Caco-2 (cell line): ENCODE measurements around the gene CHSY3. TPM values are rescaled to one million over a fixed set of nuclear protein-coding genes. Genes with fewer than 3 reads are reported as not detected.

Source experiments
- Bru-seq: library from RNA; stranded (reverse); fragments of 400-500 nt; gene quantifications from one replicate; lab custom pipeline; 2021; lab: Mats Ljungman, UMichigan
- BruChase-seq, 2 experiments: library from RNA; stranded (reverse); fragments of 400-500 nt; gene quantifications; one replicate each; lab custom pipeline; 2021; lab: Mats Ljungman, UMichigan
- BruUV-seq: library from RNA; stranded (reverse); fragments of 400-500 nt; replicated peaks from 2 replicates; lab custom pipeline; 2021; lab: Mats Ljungman, UMichigan
- CTCF ChIA-PET: fragments of 300-600 bp; sonication (Branson Sonifier 250); formaldehyde crosslinking; loops from one replicate; lab custom pipeline; 2022; ENCODE audit warnings: antibody characterized with exemption; lab: Charles Lee
- POLR2A ChIA-PET: fragments of 300-600 bp; sonication (Branson Sonifier 250); formaldehyde crosslinking; loops from one replicate; lab custom pipeline; 2022; ENCODE audit warnings: antibody characterized with exemption; lab: Charles Lee
- DNase-seq, 2 experiments: peaks; one replicate each; pipeline versions ENCODE4 v3.0.0 to v3.0.0-alpha.2; 2020 to 2022
- H3K27me3 ChIP-seq: replicated peaks from 2 replicates; pipeline ENCODE4 v1.6.0; 2011; ENCODE audit warnings: low read length; ENCODE audit not compliant: control insufficient read depth, insufficient read depth
- H3K36me3 ChIP-seq: 2 replicates; pipeline ENCODE4 v1.5.1; 2011; ENCODE audit warnings: low read length; ENCODE audit not compliant: control insufficient read depth, insufficient read depth
- H3K4me1 ChIP-seq: fragments of 250-450 bp; sonication (Bioruptor Pico); 2 replicates; pipeline ENCODE4 v1.5.1; 2020; ENCODE audit warnings: mild to moderate bottlenecking
- H3K4me3 ChIP-seq: 2 replicates; pipeline ENCODE4 v1.5.1; 2011; ENCODE audit warnings: low read depth, mild to moderate bottlenecking, control low read depth, low read length
- H3K9me3 ChIP-seq: fragments of 250-450 bp; sonication (Bioruptor Pico); 2 replicates; pipeline ENCODE4 v1.5.1; 2020; ENCODE audit warnings: mild to moderate bottlenecking, moderate library complexity
- H3K27ac Mint-ChIP-seq: one replicate; pipeline ENCODE4 v1.8.0; 2022; ENCODE audit warnings: mixed read lengths; ENCODE audit not compliant: unreplicated experiment
- H3K27me3 Mint-ChIP-seq: one replicate; pipeline ENCODE4 v1.8.0; 2022; ENCODE audit warnings: mixed read lengths; ENCODE audit not compliant: insufficient read depth, unreplicated experiment
- H3K36me3 Mint-ChIP-seq: one replicate; pipeline ENCODE4 v1.8.0; 2022; ENCODE audit warnings: mild to moderate bottlenecking, mixed read lengths; ENCODE audit not compliant: insufficient read depth, unreplicated experiment
- H3K4me1 Mint-ChIP-seq: one replicate; pipeline ENCODE4 v1.8.0; 2022; ENCODE audit warnings: low read depth, mixed read lengths; ENCODE audit not compliant: unreplicated experiment
- H3K4me3 Mint-ChIP-seq: one replicate; pipeline ENCODE4 v1.8.0; 2022; ENCODE audit warnings: mild to moderate bottlenecking, moderate library complexity, mixed read lengths; ENCODE audit not compliant: unreplicated experiment
- H3K9me3 Mint-ChIP-seq: one replicate; pipeline ENCODE4 v1.8.0; 2022; ENCODE audit warnings: mixed read lengths; ENCODE audit not compliant: unreplicated experiment
- CTCF ChIP-seq, 2 experiments: fragments of 200-600 bp in 1 of 2; IDR thresholded peaks; 1 replicate in 1 of 2; 2 replicates in 1 of 2; pipeline versions ENCODE4 v1.5.1 to v1.8.0; 2011 to 2022; ENCODE audit warnings: antibody characterized with exemption in 1 of 2, control low read depth in 1 of 2, inconsistent platforms in 1 of 2, low read depth in 1 of 2, low read length in 1 of 2, mild to moderate bottlenecking in 1 of 2, moderate library complexity in 1 of 2; ENCODE audit not compliant: insufficient read depth in 1 of 2, severe bottlenecking in 1 of 2, unreplicated experiment in 1 of 2
- intact Hi-C: fragments of 100-400 bp; cut with micrococcal nuclease; formaldehyde crosslinking; loops from one replicate; pipeline ENCODE4 v1.10.0; 2022; ENCODE audit not compliant: unreplicated experiment
- long read RNA-seq: library from polyadenylated mRNA; stranded (forward); transcript quantifications from one replicate; pipeline ENCODE4 v2.0.0, GENCODE V29; 2022
- total RNA-seq: library from RNA; stranded (reverse); gene quantifications from 2 replicates; pipeline ENCODE4 v1.2.3, GENCODE V29; 2022

Gene CHSY3
- total RNA-seq (0.32 and 0.46 TPM in 2 replicates), Bru-seq, nascent RNA (percentile 21 among the genes with signal in this experiment), BruChase-seq, experiment 1, labeled RNA remaining after a 2-hour chase (percentile 34 among the genes with signal in this experiment), BruChase-seq, experiment 2, labeled RNA remaining after a 6-hour chase (percentile 26 among the genes with signal in this experiment)
- long read RNA-seq = 0 reads

- no peaks in the 10 kb centered on the region for H3K9me3 Mint-ChIP-seq
- H3K27me3 Mint-ChIP-seq = peaks cover 27% of the 10 kb centered on the region
- no peaks in the 10 kb centered on the region for H3K9me3 ChIP-seq
- H3K36me3 Mint-ChIP-seq = peaks cover 5% of the 10 kb centered on the region
- ChIA-PET POLR2A (no interaction called here), CTCF (no interaction called here)
- peaks cover 15% of the 10 kb centered on the region for H3K4me1 ChIP-seq
- no peaks in the 10 kb centered on the region for H3K36me3 ChIP-seq
- TF ChIP-seq CTCF (IDR thresholded peaks at IDR 0.05; ENCODE audit: insufficient read depth in 1 of 2, low read depth in 1 of 2, low read length in 1 of 2, severe bottlenecking in 1 of 2, unreplicated experiment in 1 of 2) = no peak
- no TSS peak for BruUV-seq
- DNase-seq = peak; percentile 68 to 70
- H3K27me3 ChIP-seq = no peaks in the 10 kb centered on the region; the same call in none of the 2 replicates
- H3K4me3 Mint-ChIP-seq = peak within 1 kb of the TSS; percentile 88
- intact Hi-C loops = loop anchor here (5.0 to 10.0 kb wide), 3 partner anchors 171 to 1208 kb away; no protein-coding TSS in a partner anchor
- peak within 1 kb of the TSS; percentile 67 for H3K4me3 ChIP-seq
- peaks cover 15% of the 10 kb centered on the region for H3K4me1 Mint-ChIP-seq
- peak within 1 kb of the TSS; percentile 39 for H3K27ac Mint-ChIP-seq
Measured at GRCh38 chr5:129904102-129904666, at the start of gene CHSY3. Gene CHSY3, plus strand, starts transcription at chr5:129904465.

GRCh38 chr5:129856325-129856724 is 47.9 kb upstream of the CHSY3 start:
- Mint-ChIP-seq H3K4me1 (no peaks in the 10 kb centered on the region), H3K4me3 (no peak overlapping the region), H3K27ac (no peak overlapping the region), H3K27me3 (peaks cover 9% of the 10 kb centered on the region), H3K36me3 (no peaks in the 10 kb centered on the region), H3K9me3 (no peaks in the 10 kb centered on the region)
- no peak for TF ChIP-seq CTCF (IDR thresholded peaks at IDR 0.05; ENCODE audit: insufficient read depth in 1 of 2, low read depth in 1 of 2, low read length in 1 of 2, severe bottlenecking in 1 of 2, unreplicated experiment in 1 of 2)
- Histone ChIP-seq H3K4me1 (no peaks in the 10 kb centered on the region), H3K36me3 (no peaks in the 10 kb centered on the region), H3K27me3 (no peaks in the 10 kb centered on the region), H3K4me3 (no peak overlapping the region), H3K9me3 (no peaks in the 10 kb centered on the region)
- POLR2A ChIA-PET = no interaction called here
- no TSS peak for BruUV-seq
- CTCF ChIA-PET = no interaction called here
- DNase-seq = no peak
- intact Hi-C loops = no loop called here

DNA sequence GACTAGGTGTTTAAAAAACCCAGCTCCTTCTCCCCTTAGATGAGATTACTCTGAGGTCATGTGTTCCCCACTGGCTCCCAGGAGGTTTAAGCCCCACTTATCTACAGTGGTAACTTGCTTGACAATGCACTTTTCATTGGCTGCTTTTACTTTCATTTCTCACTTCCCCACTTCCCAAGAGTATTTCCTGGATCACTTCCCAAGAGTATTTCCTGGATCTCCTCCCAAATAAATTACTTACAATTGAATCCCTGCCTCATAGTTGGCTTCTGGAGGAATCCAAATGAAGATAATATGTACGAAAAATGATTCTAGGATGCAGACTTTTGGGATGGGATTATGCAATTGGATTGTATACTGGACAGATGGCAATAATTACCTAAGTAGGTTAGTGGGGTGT is 47.1 kb upstream of the CHSY3 start:
- DNase-seq = no peak
- TF ChIP-seq CTCF (IDR thresholded peaks at IDR 0.05; ENCODE audit: insufficient read depth in 1 of 2, low read depth in 1 of 2, low read length in 1 of 2, severe bottlenecking in 1 of 2, unreplicated experiment in 1 of 2) = no peak
- Histone ChIP-seq H3K36me3 (no peaks in the 10 kb centered on the region), H3K27me3 (no peaks in the 10 kb centered on the region), H3K4me3 (no peak overlapping the region), H3K9me3 (no peaks in the 10 kb centered on the region), H3K4me1 (no peaks in the 10 kb centered on the region)
- no TSS peak for BruUV-seq
- H3K4me3 Mint-ChIP-seq = no peak overlapping the region
- no peaks in the 10 kb centered on the region for H3K9me3 Mint-ChIP-seq
- intact Hi-C loops = no loop called here
- no peaks in the 10 kb centered on the region for H3K4me1 Mint-ChIP-seq
- no peaks in the 10 kb centered on the region for H3K36me3 Mint-ChIP-seq
- peaks cover 9% of the 10 kb centered on the region for H3K27me3 Mint-ChIP-seq
- no peak overlapping the region for H3K27ac Mint-ChIP-seq
- ChIA-PET POLR2A (no interaction called here), CTCF (no interaction called here)
